Measurements from ENCODE around the gene FOXC2. TPM values are rescaled to one million over a fixed set of nuclear protein-coding genes. Genes with fewer than 3 reads are reported as not detected.

The FOXC2 gene
- total and polyA plus RNA-seq, 11 donors = 0.76 to 3.3 (median 1.4) TPM

- Histone ChIP-seq H3K9me3 (no peaks in the 10 kb centered on the region), H3K27ac (no peak overlapping the region), H3K27me3 (peaks cover 0 to 18% (median 4%) of the 10 kb centered on the region in 9 donors), H3K36me3 (no peaks in the 10 kb centered on the region), H3K4me1 (peaks cover 0 to 4% (median 0%) of the 10 kb centered on the region in 12 donors), H3K4me3 (no peak overlapping the region)
- 68 to 78% (median 71%) methylated on average over 6 to 7 of the region's 7 CpGs for WGBS, 4 donors
- DNase-seq (no peak), ATAC-seq (no peak)
- TF ChIP-seq POLR2A (IDR thresholded peaks at IDR 0.05) (no peak), CTCF (IDR thresholded peaks at IDR 0.05) (no peak)
- intact Hi-C loops (cut with DNase I) = no loop called here
These were observed 31.4 kb downstream of the FOXC2 start for GRCh38 chr16:86597880-86598606.

GRCh38 chr16:86598607-86599565 is 32.3 kb downstream of the FOXC2 start:
- TF ChIP-seq POLR2A (IDR thresholded peaks at IDR 0.05) (no peak), CTCF (IDR thresholded peaks at IDR 0.05) (no peak)
- DNase-seq (no peak), ATAC-seq (no peak)
- Histone ChIP-seq H3K27me3 (peaks cover 0 to 17% (median 0%) of the 10 kb centered on the region in 9 donors), H3K9me3 (no peaks in the 10 kb centered on the region), H3K4me1 (peaks cover 0 to 4% (median 0%) of the 10 kb centered on the region in 12 donors), H3K27ac (no peak overlapping the region), H3K4me3 (no peak overlapping the region), H3K36me3 (no peaks in the 10 kb centered on the region)
- intact Hi-C loops (cut with DNase I) = no loop called here
- WGBS, 4 donors = 70 to 74% (median 73%) methylated on average over 22 of the region's 22 CpGs

GRCh38 chr16:86601356-86601755 is 34.7 kb downstream of the FOXC2 start:
- Histone ChIP-seq H3K9me3 (no peaks in the 10 kb centered on the region), H3K27ac (no peak overlapping the region), H3K36me3 (no peaks in the 10 kb centered on the region), H3K27me3 (peaks cover 0 to 13% (median 4%) of the 10 kb centered on the region in 9 donors), H3K4me1 (peaks cover 0 to 4% (median 0%) of the 10 kb centered on the region in 12 donors), H3K4me3 (no peak overlapping the region)
- ATAC-seq (no peak), DNase-seq (no peak)
- WGBS, 4 donors = 68 to 95% (median 83%) methylated on average over 2 of the region's 2 CpGs
- no peak for TF ChIP-seq CTCF (IDR thresholded peaks at IDR 0.05)
- TF ChIP-seq POLR2A (IDR thresholded peaks at IDR 0.05) = no peak
- intact Hi-C loops (cut with DNase I) = no loop called here

- Histone ChIP-seq H3K4me1 (peaks cover 0 to 4% (median 0%) of the 10 kb centered on the region in 12 donors), H3K9me3 (no peaks in the 10 kb centered on the region), H3K27me3 (peaks cover 0 to 13% (median 4%) of the 10 kb centered on the region in 9 donors), H3K27ac (no peak overlapping the region), H3K36me3 (no peaks in the 10 kb centered on the region), H3K4me3 (no peak overlapping the region)
- 55 to 70% (median 65%) methylated on average over 4 of the region's 4 CpGs for whole genome bisulfite sequencing, 4 donors
- ATAC-seq (no peak), DNase-seq (no peak)
- intact Hi-C loops (cut with DNase I) = no loop called here
- TF ChIP-seq CTCF (IDR thresholded peaks at IDR 0.05) (no peak), POLR2A (IDR thresholded peaks at IDR 0.05) (no peak)
These were observed 35.9 kb downstream of the FOXC2 start for GRCh38 chr16:86602521-86602920.

Data from heart left ventricle (tissue), 16 donors.